Esophagus squamous epithelium (tissue), 4 donors: ENCODE results near the gene SLC5A3.

ENCODE experiments used
- CTCF ChIP-seq, 6 experiments: fragments of 450-650 bp in 4 of 6; fragments of 200-600 bp in 2 of 6; sonication (generic) in 2 of 6; IDR thresholded peaks; one replicate each; pipeline ENCODE4 v1.5.1; 2016 to 2019; ENCODE audit warnings: antibody characterized with exemption in 6 of 6, mild to moderate bottlenecking in 4 of 6, moderate library complexity in 4 of 6
- POLR2A ChIP-seq, 4 donors: fragments of 450-650 bp; IDR thresholded peaks; one replicate each; pipeline ENCODE4 v1.6.1; 2017; ENCODE audit warnings: antibody characterized with exemption in 4 of 4, mild to moderate bottlenecking in 4 of 4, moderate library complexity in 3 of 4

- TF ChIP-seq CTCF (IDR thresholded peaks at IDR 0.05): peak in 2 of 6 experiments; percentile 19 to 42
- no peak for TF ChIP-seq POLR2A (IDR thresholded peaks at IDR 0.05)
These were observed 18.2 kb downstream of the SLC5A3 start for GRCh38 chr21:34091607-34092006.
